WTC11 (cell line): ENCODE results near the gene LBH.

Experiments used
- E2F1 ChIP-seq: sonication (generic); formaldehyde crosslinking; IDR thresholded peaks from 2 replicates; pipeline ENCODE4 v1.8.0; 2022; ENCODE audit warnings: mild to moderate bottlenecking, missing genetic modification reagents
- JUN ChIP-seq: sonication (generic); formaldehyde crosslinking; IDR thresholded peaks from 2 replicates; pipeline ENCODE4 v1.8.0; 2023; ENCODE audit warnings: mild to moderate bottlenecking, missing genetic modification reagents
- KAT7 ChIP-seq: sonication (generic); formaldehyde crosslinking; IDR thresholded peaks from 2 replicates; pipeline ENCODE4 v1.8.1; 2023; ENCODE audit warnings: missing genetic modification reagents, mild to moderate bottlenecking, borderline replicate concordance
- PRRX2 ChIP-seq: fragments of 250-450 bp; sonication (Bioruptor Pico); IDR thresholded peaks from 2 replicates; pipeline ENCODE4 v1.8.0; 2021; ENCODE audit warnings: mild to moderate bottlenecking
- TCF7 ChIP-seq: sonication (generic); formaldehyde crosslinking; IDR thresholded peaks from 2 replicates; pipeline ENCODE4 v1.8.0; 2022; ENCODE audit warnings: mild to moderate bottlenecking, low read depth, missing genetic modification reagents, moderate library complexity
- TEAD4 ChIP-seq: sonication (generic); formaldehyde crosslinking; IDR thresholded peaks from 2 replicates; pipeline ENCODE4 v1.8.0; 2022; ENCODE audit warnings: mild to moderate bottlenecking, missing genetic modification reagents
- ZNF121 ChIP-seq: sonication (generic); formaldehyde crosslinking; IDR thresholded peaks from 2 replicates; pipeline ENCODE4 v1.8.0; 2023; ENCODE audit warnings: missing genetic modification reagents
- ZNF416 ChIP-seq: fragments of 250-450 bp; sonication (Bioruptor Pico); IDR thresholded peaks from 2 replicates; pipeline ENCODE4 v1.9.0; 2021; ENCODE audit warnings: mild to moderate bottlenecking, inconsistent platforms
- TF ChIP-seq, protein P1 (sequence below): fragments of 200-600 bp; IDR thresholded peaks from 2 replicates; pipeline ENCODE4 v1.8.0; 2022; ENCODE audit warnings: antibody characterized with exemption
- TF ChIP-seq, protein P2 (sequence below): sonication (generic); formaldehyde crosslinking; IDR thresholded peaks from 2 replicates; pipeline ENCODE4 v1.8.1; 2023; ENCODE audit warnings: mild to moderate bottlenecking, moderate library complexity, missing genetic modification reagents

DNA sequence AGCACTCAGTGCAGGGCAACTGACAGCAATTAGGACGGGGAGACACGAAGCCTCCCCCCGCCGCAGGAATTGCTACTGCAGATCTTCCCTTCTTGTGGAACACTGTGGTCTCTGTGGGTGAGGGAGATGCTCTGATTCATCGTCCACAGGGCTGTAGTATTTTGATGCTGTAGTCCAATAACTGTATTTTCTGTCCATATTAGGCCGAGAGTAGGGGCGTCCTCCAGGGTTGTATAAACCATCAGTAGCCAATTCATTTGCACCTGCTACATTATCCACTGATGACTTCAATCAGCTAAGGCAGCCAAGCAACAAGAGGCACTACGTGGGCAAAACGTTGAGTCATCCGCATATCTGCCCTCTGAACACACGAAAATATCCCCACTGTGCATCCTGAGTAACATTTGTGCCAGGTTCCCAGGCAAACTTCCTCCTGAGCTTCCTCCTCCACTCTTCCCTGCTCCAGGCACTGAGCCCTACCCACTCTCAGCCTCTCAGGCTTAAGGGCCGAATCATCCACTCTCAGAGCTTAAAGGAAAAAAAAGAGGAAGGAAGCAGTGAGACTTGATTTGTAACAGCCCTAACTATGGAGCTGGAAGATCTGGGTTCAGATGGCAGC, 62.1 kb downstream of the LBH start:
- TF ChIP-seq ZNF121 (no peak), ZNF416 (no peak), KAT7 (CRISPR knock-in tag) (no peak), TEAD4 (CRISPR knock-in tag) (no peak), TCF7 (no peak), JUN (CRISPR knock-in tag) (no peak), E2F1 (CRISPR knock-in tag) (no peak), PRRX2 (CRISPR knock-in tag) (no peak)
- TF ChIP-seq, protein P1, sequence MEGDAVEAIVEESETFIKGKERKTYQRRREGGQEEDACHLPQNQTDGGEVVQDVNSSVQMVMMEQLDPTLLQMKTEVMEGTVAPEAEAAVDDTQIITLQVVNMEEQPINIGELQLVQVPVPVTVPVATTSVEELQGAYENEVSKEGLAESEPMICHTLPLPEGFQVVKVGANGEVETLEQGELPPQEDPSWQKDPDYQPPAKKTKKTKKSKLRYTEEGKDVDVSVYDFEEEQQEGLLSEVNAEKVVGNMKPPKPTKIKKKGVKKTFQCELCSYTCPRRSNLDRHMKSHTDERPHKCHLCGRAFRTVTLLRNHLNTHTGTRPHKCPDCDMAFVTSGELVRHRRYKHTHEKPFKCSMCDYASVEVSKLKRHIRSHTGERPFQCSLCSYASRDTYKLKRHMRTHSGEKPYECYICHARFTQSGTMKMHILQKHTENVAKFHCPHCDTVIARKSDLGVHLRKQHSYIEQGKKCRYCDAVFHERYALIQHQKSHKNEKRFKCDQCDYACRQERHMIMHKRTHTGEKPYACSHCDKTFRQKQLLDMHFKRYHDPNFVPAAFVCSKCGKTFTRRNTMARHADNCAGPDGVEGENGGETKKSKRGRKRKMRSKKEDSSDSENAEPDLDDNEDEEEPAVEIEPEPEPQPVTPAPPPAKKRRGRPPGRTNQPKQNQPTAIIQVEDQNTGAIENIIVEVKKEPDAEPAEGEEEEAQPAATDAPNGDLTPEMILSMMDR, result no peak
- TF ChIP-seq, protein P2, sequence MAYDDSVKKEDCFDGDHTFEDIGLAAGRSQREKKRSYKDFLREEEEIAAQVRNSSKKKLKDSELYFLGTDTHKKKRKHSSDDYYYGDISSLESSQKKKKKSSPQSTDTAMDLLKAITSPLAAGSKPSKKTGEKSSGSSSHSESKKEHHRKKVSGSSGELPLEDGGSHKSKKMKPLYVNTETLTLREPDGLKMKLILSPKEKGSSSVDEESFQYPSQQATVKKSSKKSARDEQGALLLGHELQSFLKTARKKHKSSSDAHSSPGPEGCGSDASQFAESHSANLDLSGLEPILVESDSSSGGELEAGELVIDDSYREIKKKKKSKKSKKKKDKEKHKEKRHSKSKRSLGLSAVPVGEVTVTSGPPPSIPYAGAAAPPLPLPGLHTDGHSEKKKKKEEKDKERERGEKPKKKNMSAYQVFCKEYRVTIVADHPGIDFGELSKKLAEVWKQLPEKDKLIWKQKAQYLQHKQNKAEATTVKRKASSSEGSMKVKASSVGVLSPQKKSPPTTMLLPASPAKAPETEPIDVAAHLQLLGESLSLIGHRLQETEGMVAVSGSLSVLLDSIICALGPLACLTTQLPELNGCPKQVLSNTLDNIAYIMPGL (CRISPR knock-in tag), result no peak
